HCT116 (cell line): Measurements from ENCODE around the gene KIF5A. TPM values are rescaled to one million over a fixed set of nuclear protein-coding genes. Genes with fewer than 3 reads are reported as not detected.

Source experiments
- ATAC-seq: fragments of 200-7000 bp; cut with Tn5 transposase; 2 replicates; pipeline ENCODE4 v1.9.1; 2020; ENCODE audit warnings: mild to moderate bottlenecking, moderate library complexity
- BruUV-seq: library from RNA; stranded (reverse); fragments of 400-500 nt; replicated peaks from 2 replicates; lab custom pipeline; 2021; lab: Mats Ljungman, UMichigan
- CTCF ChIA-PET: fragments of 300-600 bp; sonication (Branson Sonifier 250); formaldehyde crosslinking; loops from one replicate; lab custom pipeline; 2021; ENCODE audit warnings: antibody characterized with exemption; lab: Charles Lee
- POLR2A ChIA-PET: fragments of 300-600, 350-600 bp; sonication (Branson Sonifier 250); formaldehyde crosslinking; loops from one replicate; lab custom pipeline; 2021; ENCODE audit warnings: antibody characterized with exemption; lab: Charles Lee
- RAD21 ChIA-PET, 2 experiments: fragments of 300-600 bp; sonication (Branson Sonifier 250); formaldehyde crosslinking; loops; one replicate each; lab custom pipeline; 2023; ENCODE audit warnings: low total read pairs in 2 of 2; ENCODE audit not compliant: uncharacterized antibody in 2 of 2, unreplicated experiment in 2 of 2, low non-redundant PET in 1 of 2; lab: Charles Lee
- DNase-seq: peaks from one replicate; pipeline ENCODE4 v3.0.0-alpha.2; 2010; ENCODE audit warnings: low read depth, low spot score
- H2AFZ ChIP-seq: fragments of 200-600 bp; shearing (Covaris generic), sonication (generic); 2 replicates; pipeline ENCODE4 v1.6.1; 2017; ENCODE audit warnings: low read depth, mixed run types, mixed read lengths, antibody characterized with exemption, low read length; ENCODE audit not compliant: poor library complexity, severe bottlenecking
- H3K27ac ChIP-seq: 2 replicates; pipeline ENCODE4 v1.5.1; 2012; ENCODE audit warnings: low read depth, low read length
- H3K27me3 ChIP-seq: fragments of 200-600 bp; sonication (generic); 2 replicates; pipeline ENCODE4 v1.6.1; 2016; ENCODE audit warnings: mixed run types, low read length, mixed read lengths; ENCODE audit not compliant: insufficient read depth
- H3K36me3 ChIP-seq, 2 experiments: fragments of 200-500 bp in 1 of 2; fragments of 200-600 bp in 1 of 2; sonication (Bioruptor generic) in 1 of 2; sonication (generic) in 1 of 2; 2 replicates each; pipeline versions ENCODE4 v1.5.1 to v1.6.1; 2014 to 2016; ENCODE audit warnings: low read length in 2 of 2, inconsistent platforms in 1 of 2, mixed read lengths in 1 of 2, mixed run types in 1 of 2; ENCODE audit not compliant: insufficient read depth in 2 of 2, control insufficient read depth in 1 of 2
- H3K4me1 ChIP-seq, 2 experiments: fragments of 200-600 bp in 1 of 2; sonication (generic) in 1 of 2; 2 replicates each; pipeline versions ENCODE4 v1.5.1 to v1.6.1; 2012 to 2017; ENCODE audit warnings: low read length in 2 of 2, inconsistent platforms in 1 of 2, mild to moderate bottlenecking in 1 of 2, mixed read lengths in 1 of 2, mixed run types in 1 of 2, moderate library complexity in 1 of 2; ENCODE audit not compliant: insufficient read depth in 2 of 2, control insufficient read depth in 1 of 2
- H3K4me2 ChIP-seq: fragments of 200-600 bp; sonication (generic); 2 replicates; pipeline ENCODE4 v1.6.1; 2017; ENCODE audit warnings: mixed run types, low read length, mixed read lengths
- H3K4me3 ChIP-seq, 2 experiments: fragments of 200-600 bp in 1 of 2; sonication (generic) in 1 of 2; replicated peaks in 1 of 2; 2 replicates each; pipeline ENCODE4 v1.5.1; 2011 to 2016; ENCODE audit warnings: low read length in 2 of 2, control low read depth in 1 of 2, low read depth in 1 of 2, mild to moderate bottlenecking in 1 of 2, mixed read lengths in 1 of 2, mixed run types in 1 of 2
- H3K79me2 ChIP-seq: fragments of 200-600 bp; sonication (generic); 2 replicates; pipeline ENCODE4 v1.6.1; 2017; ENCODE audit warnings: mild to moderate bottlenecking, mixed run types, low read length, moderate library complexity, mixed read lengths; ENCODE audit not compliant: insufficient read depth
- H3K9ac ChIP-seq: fragments of 200-600 bp; sonication (generic); 2 replicates; pipeline ENCODE4 v1.6.1; 2016; ENCODE audit warnings: low read length, mixed read lengths
- H3K9me2 ChIP-seq: fragments of 200-600 bp; sonication (generic), shearing (Covaris generic); 2 replicates; pipeline ENCODE4 v1.6.1; 2017; ENCODE audit warnings: mixed run types, mild to moderate bottlenecking, moderate library complexity; ENCODE audit not compliant: insufficient read depth
- H3K9me3 ChIP-seq, 2 experiments: fragments of 200-500 bp in 1 of 2; fragments of 200-600 bp in 1 of 2; sonication (Bioruptor generic) in 1 of 2; sonication (generic) in 1 of 2; 2 replicates each; pipeline ENCODE4 v1.6.1; 2014 to 2017; ENCODE audit warnings: low read length in 2 of 2, mixed read lengths in 2 of 2, inconsistent platforms in 1 of 2, low read depth in 1 of 2, mild to moderate bottlenecking in 1 of 2, mixed run types in 1 of 2, moderate library complexity in 1 of 2; ENCODE audit not compliant: control insufficient read depth in 1 of 2, insufficient read depth in 1 of 2
- H4K20me1 ChIP-seq: fragments of 200-600 bp; sonication (generic), shearing (Covaris generic); 2 replicates; pipeline ENCODE4 v1.6.1; 2017; ENCODE audit warnings: mixed run types, mild to moderate bottlenecking, moderate library complexity; ENCODE audit not compliant: insufficient read depth
- CBX3 ChIP-seq: IDR thresholded peaks from 2 replicates; pipeline ENCODE4 v1.6.1; 2012; ENCODE audit warnings: low read depth
- EGR1 ChIP-seq: IDR thresholded peaks from 2 replicates; pipeline ENCODE4 v1.6.1; 2012; ENCODE audit warnings: low read depth
- EZH2phosphoT487 ChIP-seq: fragments of 200-600 bp; IDR thresholded peaks from 2 replicates; pipeline ENCODE4 v1.6.1; 2018; ENCODE audit warnings: antibody characterized with exemption, borderline replicate concordance
- FOSL1 ChIP-seq: IDR thresholded peaks from 2 replicates; pipeline ENCODE4 v1.6.1; 2012; ENCODE audit warnings: low read depth
- POLR2AphosphoS5 ChIP-seq: IDR thresholded peaks from 2 replicates; pipeline ENCODE4 v1.6.1; 2011; ENCODE audit warnings: mild to moderate bottlenecking, low read depth, low read length, moderate library complexity
- SIN3A ChIP-seq: IDR thresholded peaks from 2 replicates; pipeline ENCODE4 v1.6.1; 2012; ENCODE audit warnings: low read depth
- SP1 ChIP-seq: IDR thresholded peaks from 2 replicates; pipeline ENCODE4 v1.6.1; 2012; ENCODE audit warnings: low read depth
- YY1 ChIP-seq: IDR thresholded peaks from 2 replicates; pipeline ENCODE4 v1.6.1; 2011; ENCODE audit warnings: low read length, low read depth, moderate library complexity, mild to moderate bottlenecking; ENCODE audit not compliant: insufficient replicate concordance; ENCODE audit errors: extremely low read depth
- ZNF274 ChIP-seq: fragments of 200-500 bp; sonication (Bioruptor generic); IDR thresholded peaks from 2 replicates; pipeline ENCODE4 v1.6.1; 2014; ENCODE audit warnings: mild to moderate bottlenecking, low read depth, low read length, inconsistent platforms
- intact Hi-C: fragments of 100-400 bp; cut with micrococcal nuclease; formaldehyde crosslinking; loops from 2 replicates; pipeline ENCODE4 v1.10.0; 2022
- total RNA-seq: library from RNA; stranded (reverse); gene quantifications from one replicate; pipeline ENCODE4 v1.2.1, GENCODE V29; 2021; ENCODE audit not compliant: unreplicated experiment
- TF ChIP-seq, protein P1 (sequence below): IDR thresholded peaks from 2 replicates; pipeline ENCODE4 v1.6.1; 2012
- TF ChIP-seq, protein P2 (sequence below), 3 experiments: fragments of 200-600 bp in 1 of 3; sonication (generic) in 1 of 3; IDR thresholded peaks in 2 of 3; conservative IDR thresholded peaks in 1 of 3; 2 replicates each; pipeline ENCODE4 v1.5.1; 2012 to 2017; ENCODE audit warnings: low read depth in 2 of 3, low read length in 2 of 3, antibody characterized with exemption in 1 of 3, borderline replicate concordance in 1 of 3, control low read depth in 1 of 3, mild to moderate bottlenecking in 1 of 3, mixed read lengths in 1 of 3, mixed run types in 1 of 3, moderate library complexity in 1 of 3; ENCODE audit not compliant: insufficient read depth in 1 of 3

The KIF5A gene
- total RNA-seq, 1 experiment from 2014 or later, result 5.2 TPM

DNA sequence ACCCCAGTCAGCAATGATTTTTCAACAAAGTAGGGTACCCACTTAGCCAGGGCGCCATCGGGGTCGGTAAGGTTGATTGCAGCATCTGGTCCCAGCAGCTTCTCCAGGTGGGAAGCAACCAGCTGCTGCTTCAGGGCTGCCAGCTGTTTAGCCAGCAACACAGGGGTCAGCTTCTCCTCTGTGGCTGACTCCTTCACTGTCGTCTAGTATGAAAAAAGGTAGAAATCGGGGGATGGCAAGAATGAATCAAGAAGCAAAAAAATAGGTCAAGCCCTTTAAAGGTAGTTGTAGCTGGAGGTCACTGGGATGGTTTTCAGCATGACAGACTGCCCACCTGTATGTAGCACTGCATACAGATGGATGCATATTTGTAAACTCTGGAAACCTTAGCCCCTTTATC is 15.6 kb upstream of the KIF5A start:
- H3K4me2 ChIP-seq, result no peak overlapping the region
- no peaks in the 10 kb centered on the region for H3K9me3 ChIP-seq
- H3K9me2 ChIP-seq, result no peaks in the 10 kb centered on the region
- POLR2A ChIA-PET, result no interaction called here
- TF ChIP-seq SIN3A (no peak), ZNF274 (no peak), EGR1 (no peak), CBX3 (no peak), SP1 (no peak), FOSL1 (no peak), EZH2phosphoT487 (no peak), POLR2AphosphoS5 (no peak), YY1 (no peak)
- TF ChIP-seq, protein P1, sequence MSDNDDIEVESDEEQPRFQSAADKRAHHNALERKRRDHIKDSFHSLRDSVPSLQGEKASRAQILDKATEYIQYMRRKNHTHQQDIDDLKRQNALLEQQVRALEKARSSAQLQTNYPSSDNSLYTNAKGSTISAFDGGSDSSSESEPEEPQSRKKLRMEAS, result no peak
- TF ChIP-seq, protein P2, sequence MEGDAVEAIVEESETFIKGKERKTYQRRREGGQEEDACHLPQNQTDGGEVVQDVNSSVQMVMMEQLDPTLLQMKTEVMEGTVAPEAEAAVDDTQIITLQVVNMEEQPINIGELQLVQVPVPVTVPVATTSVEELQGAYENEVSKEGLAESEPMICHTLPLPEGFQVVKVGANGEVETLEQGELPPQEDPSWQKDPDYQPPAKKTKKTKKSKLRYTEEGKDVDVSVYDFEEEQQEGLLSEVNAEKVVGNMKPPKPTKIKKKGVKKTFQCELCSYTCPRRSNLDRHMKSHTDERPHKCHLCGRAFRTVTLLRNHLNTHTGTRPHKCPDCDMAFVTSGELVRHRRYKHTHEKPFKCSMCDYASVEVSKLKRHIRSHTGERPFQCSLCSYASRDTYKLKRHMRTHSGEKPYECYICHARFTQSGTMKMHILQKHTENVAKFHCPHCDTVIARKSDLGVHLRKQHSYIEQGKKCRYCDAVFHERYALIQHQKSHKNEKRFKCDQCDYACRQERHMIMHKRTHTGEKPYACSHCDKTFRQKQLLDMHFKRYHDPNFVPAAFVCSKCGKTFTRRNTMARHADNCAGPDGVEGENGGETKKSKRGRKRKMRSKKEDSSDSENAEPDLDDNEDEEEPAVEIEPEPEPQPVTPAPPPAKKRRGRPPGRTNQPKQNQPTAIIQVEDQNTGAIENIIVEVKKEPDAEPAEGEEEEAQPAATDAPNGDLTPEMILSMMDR (IDR thresholded peaks at IDR 0.05 in 2 of 3, conservative IDR thresholded peaks at IDR 0.05 in 1 of 3; ENCODE audit: borderline replicate concordance in 1 of 3, insufficient read depth in 1 of 3, low read depth in 2 of 3, low read length in 2 of 3), result no peak
- TF ChIP-seq, all 23 proteins: peak for 0
- Histone ChIP-seq H4K20me1 (no peaks in the 10 kb centered on the region), H3K4me3 (no peak overlapping the region), H3K4me1 (no peaks in the 10 kb centered on the region), H3K27me3 (no peaks in the 10 kb centered on the region), H3K36me3 (peaks cover 33 to 41% of the 10 kb centered on the region in 2 experiments; a peak in 3 of 4 replicates), H3K27ac (no peak overlapping the region), H2AFZ (no peak overlapping the region), H3K9ac (no peak overlapping the region), H3K79me2 (no peaks in the 10 kb centered on the region)
- no peak for DNase-seq
- RAD21 ChIA-PET, result no interaction called here
- BruUV-seq, result no TSS peak
- ATAC-seq, result no peak
- CTCF ChIA-PET, result interaction anchor here (1.6 kb wide), 1 partner anchor 49 kb away, joined by 3 read pairs; no protein-coding TSS in a partner anchor
- intact Hi-C loops, result no loop called here
